Inflammatory macrophage treated with lipopolysaccharide for 1 hour (primary cell): ENCODE measurements around the gene CMIP.
A peak's percentile ranks its signal among the peaks of the same experiment; 100 is the strongest.

ENCODE experiments used
- DNase-seq, 2 donors: peaks; one replicate each; pipeline ENCODE4 v3.0.0-alpha.2; 2020 to 2022

The CMIP gene

GRCh38 chr16:81645266-81645694 is 200.7 kb downstream of the CMIP start:
- no peak for DNase-seq

- no peak for DNase-seq
These were observed 201.3 kb downstream of the CMIP start for GRCh38 chr16:81645925-81646324.

- no peak for DNase-seq
These were observed 202.0 kb downstream of the CMIP start for GRCh38 chr16:81646561-81646960.

GRCh38 chr16:81647527-81647926 is 202.9 kb downstream of the CMIP start:
- DNase-seq: no peak

- no peak for DNase-seq
These were observed 205.1 kb downstream of the CMIP start for GRCh38 chr16:81649561-81650184.

GRCh38 chr16:81650281-81650680 is 205.7 kb downstream of the CMIP start:
- DNase-seq: no peak

- DNase-seq: no peak
These were observed 206.5 kb downstream of the CMIP start for GRCh38 chr16:81650982-81651562.

GRCh38 chr16:81651758-81652718 is 207.4 kb downstream of the CMIP start:
- no peak for DNase-seq

GRCh38 chr16:81652798-81653505 is 208.3 kb downstream of the CMIP start:
- DNase-seq: no peak

- no peak for DNase-seq
These were observed 209.7 kb downstream of the CMIP start for GRCh38 chr16:81654346-81654745.

- peak in 1 of 2 donors; percentile 9 for DNase-seq
These were observed 211.0 kb downstream of the CMIP start for GRCh38 chr16:81655469-81656162.

- no peak for DNase-seq
These were observed 212.6 kb downstream of the CMIP start for GRCh38 chr16:81657224-81657623.

- DNase-seq: no peak
These were observed 213.2 kb downstream of the CMIP start for GRCh38 chr16:81657781-81658180.

GRCh38 chr16:81658373-81658772 is 213.8 kb downstream of the CMIP start:
- DNase-seq: no peak

- no peak for DNase-seq
These were observed 214.6 kb downstream of the CMIP start for GRCh38 chr16:81659249-81659648.

- DNase-seq: no peak
These were observed 216.5 kb downstream of the CMIP start for GRCh38 chr16:81661082-81661481.

GRCh38 chr16:81664153-81664552 is 219.5 kb downstream of the CMIP start:
- no peak for DNase-seq

- no peak for DNase-seq
These were observed 221.0 kb downstream of the CMIP start for GRCh38 chr16:81665588-81665987.

GRCh38 chr16:81666113-81666512 is 221.5 kb downstream of the CMIP start:
- no peak for DNase-seq

GRCh38 chr16:81668243-81669097 is 223.9 kb downstream of the CMIP start:
- no peak for DNase-seq
